NOMO-1 treated with DMSO at 0.1 percent for 48 hours (cell line): Measurements from ENCODE around the gene MORC1.
"Not testable (repeated sequence)": the region's sequence is repeated elsewhere in the genome, so short reads cannot be mapped to it uniquely, and the experiment has no call there.

Experiments
- DNase-seq: peaks from one replicate; lab custom pipeline; 2025; ENCODE audit not compliant: unreplicated experiment; lab: John Stamatoyannopoulos, UW

MORC1 gene

GRCh38 chr3:109109574-109109973 lies 8.4 kb downstream of the MORC1 start:
- DNase-seq: no peak

- DNase-seq: peak; percentile 6
Measured at GRCh38 chr3:109098079-109098644, 19.8 kb downstream of the MORC1 start.

- no peak for DNase-seq
Measured at GRCh38 chr3:109095166-109095565, 22.8 kb downstream of the MORC1 start.

- no peak for DNase-seq
Measured at GRCh38 chr3:109093561-109093960, 24.4 kb downstream of the MORC1 start.

GRCh38 chr3:109091846-109092245 lies 26.1 kb downstream of the MORC1 start:
- DNase-seq: no peak

- DNase-seq: no peak
Measured at GRCh38 chr3:109089265-109089664, 28.7 kb downstream of the MORC1 start.

GRCh38 chr3:109081746-109082510 lies 36.0 kb downstream of the MORC1 start:
- peak; percentile 34 for DNase-seq

GRCh38 chr3:109080090-109080489 lies 37.8 kb downstream of the MORC1 start:
- not testable (repeated sequence) for DNase-seq

- DNase-seq: no peak
Measured at GRCh38 chr3:109073116-109073515, 44.8 kb downstream of the MORC1 start.

GRCh38 chr3:109072194-109072593 lies 45.7 kb downstream of the MORC1 start:
- DNase-seq: peak; percentile 14

- DNase-seq: peak; percentile 53
Measured at GRCh38 chr3:109071350-109072142, 46.4 kb downstream of the MORC1 start.

GRCh38 chr3:109070211-109070610 lies 47.7 kb downstream of the MORC1 start:
- DNase-seq: peak; percentile 63

GRCh38 chr3:109066864-109067263 lies 51.1 kb downstream of the MORC1 start:
- no peak for DNase-seq

- peak; percentile 89 for DNase-seq
Measured at GRCh38 chr3:109059264-109059663, 58.7 kb downstream of the MORC1 start.

- DNase-seq: no peak
Measured at GRCh38 chr3:109057616-109058015, 60.3 kb downstream of the MORC1 start.

GRCh38 chr3:109057056-109057455 lies 60.9 kb downstream of the MORC1 start:
- no peak for DNase-seq

- DNase-seq: peak; percentile 22
Measured at GRCh38 chr3:109050591-109051167, 67.3 kb downstream of the MORC1 start.

GRCh38 chr3:109047366-109047765 lies 70.6 kb downstream of the MORC1 start:
- no peak for DNase-seq

GRCh38 chr3:109045271-109046040 lies 72.5 kb downstream of the MORC1 start:
- DNase-seq: no peak

GRCh38 chr3:109035082-109035481 lies 82.9 kb downstream of the MORC1 start:
- DNase-seq: no peak
